ENCODE results near the gene DYNAP.

- no peak for TF ChIP-seq POLR2A (IDR thresholded peaks at IDR 0.05)
- TF ChIP-seq CTCF (IDR thresholded peaks at IDR 0.05), result peak; percentile 22 to 72 (median 59)
- TF ChIP-seq POLR2AphosphoS5 (IDR thresholded peaks at IDR 0.05), result no peak
Observed at GRCh38 chr18:54558609-54559585, 32.1 kb upstream of the DYNAP start.

Measured in prostate gland (tissue), 2 donors.